Aorta (tissue), 5 donors: ENCODE data around the gene FOXL1. TPM values are rescaled to one million over a fixed set of nuclear protein-coding genes. Genes with fewer than 3 reads are reported as not detected.

Source experiments
- ATAC-seq: fragments of 200-7000 bp; cut with Tn5 transposase; one replicate; pipeline ENCODE4 v1.9.1; 2022; ENCODE audit warnings: moderate library complexity; ENCODE audit not compliant: low FRiP score
- DNase-seq, 2 donors: peaks; one replicate each; pipeline ENCODE4 v3.0.0-alpha.2; 2020
- H3K27ac ChIP-seq, 2 donors: one replicate each; pipeline ENCODE4 v1.5.1; 2013; ENCODE audit warnings: low read length in 2 of 2, mild to moderate bottlenecking in 2 of 2, moderate library complexity in 2 of 2, control low read depth in 1 of 2, inconsistent platforms in 1 of 2, low read depth in 1 of 2
- H3K27me3 ChIP-seq, 2 donors: one replicate each; pipeline ENCODE4 v1.6.1; 2013; ENCODE audit warnings: control low read depth in 1 of 2, low read length in 1 of 2, mild to moderate bottlenecking in 1 of 2, moderate library complexity in 1 of 2; ENCODE audit not compliant: insufficient read depth in 2 of 2, control insufficient read depth in 1 of 2
- H3K36me3 ChIP-seq, 2 donors: one replicate each; pipeline ENCODE4 v1.6.1; 2013; ENCODE audit warnings: control low read depth in 1 of 2, low read length in 1 of 2, mild to moderate bottlenecking in 1 of 2; ENCODE audit not compliant: insufficient read depth in 2 of 2, control insufficient read depth in 1 of 2
- H3K4me1 ChIP-seq, 2 donors: one replicate each; pipeline ENCODE4 v1.6.1; 2013; ENCODE audit warnings: low read length in 2 of 2, control low read depth in 1 of 2, mild to moderate bottlenecking in 1 of 2, moderate library complexity in 1 of 2; ENCODE audit not compliant: insufficient read depth in 2 of 2, control insufficient read depth in 1 of 2
- H3K4me3 ChIP-seq, 2 donors: one replicate each; pipeline ENCODE4 v1.5.1; 2013; ENCODE audit warnings: low read length in 2 of 2, control low read depth in 1 of 2, mild to moderate bottlenecking in 1 of 2
- H3K9me3 ChIP-seq: one replicate; pipeline ENCODE4 v1.6.1; 2013; ENCODE audit warnings: mild to moderate bottlenecking, low read length; ENCODE audit not compliant: control insufficient read depth
- WGBS, 2 donors: extraction: QIAGEN DNeasy Blood & Tissue Kit; methylation state at CpG; one replicate each; pipeline ENCODE4 v1.1.7; 2013; 5-methylcytosine and 5-hydroxymethylcytosine counted together
- intact Hi-C, 2 donors: fragments of 100-400 bp; cut with DNase I; formaldehyde crosslinking; loops; one replicate each; pipeline versions ENCODE4 v1.14.2 to v1.15.0; 2022
- polyA plus RNA-seq, 2 donors: library from polyadenylated mRNA; stranded (reverse); fragments of 200-250 nt; gene quantifications; one replicate each; pipeline ENCODE4 v1.2.3, GENCODE V29; 2013
- total RNA-seq, 2 donors: library from RNA; stranded (reverse); fragmentation: NEBNext Ultra II Directional; extraction: Animal tissue kit (Norgen Biotek cat#: 25700); gene quantifications; one replicate each; pipeline ENCODE4 v1.2.1, GENCODE V29; 2021
- donor health status: healthy with polysubstance abuse.
- donor health status: Bipolar disorder and iron deficiency.
- donor health status: DM: no; HTN: no; CAD: no.
- donor health status: DM: no; HTN: no; CAD: no.
- donor health status: DM: yes; HTN: yes; CAD: no.

The FOXL1 gene
- total and polyA plus RNA-seq, 4 donors, result 4.3 to 34.4 (median 17.9) TPM

DNA sequence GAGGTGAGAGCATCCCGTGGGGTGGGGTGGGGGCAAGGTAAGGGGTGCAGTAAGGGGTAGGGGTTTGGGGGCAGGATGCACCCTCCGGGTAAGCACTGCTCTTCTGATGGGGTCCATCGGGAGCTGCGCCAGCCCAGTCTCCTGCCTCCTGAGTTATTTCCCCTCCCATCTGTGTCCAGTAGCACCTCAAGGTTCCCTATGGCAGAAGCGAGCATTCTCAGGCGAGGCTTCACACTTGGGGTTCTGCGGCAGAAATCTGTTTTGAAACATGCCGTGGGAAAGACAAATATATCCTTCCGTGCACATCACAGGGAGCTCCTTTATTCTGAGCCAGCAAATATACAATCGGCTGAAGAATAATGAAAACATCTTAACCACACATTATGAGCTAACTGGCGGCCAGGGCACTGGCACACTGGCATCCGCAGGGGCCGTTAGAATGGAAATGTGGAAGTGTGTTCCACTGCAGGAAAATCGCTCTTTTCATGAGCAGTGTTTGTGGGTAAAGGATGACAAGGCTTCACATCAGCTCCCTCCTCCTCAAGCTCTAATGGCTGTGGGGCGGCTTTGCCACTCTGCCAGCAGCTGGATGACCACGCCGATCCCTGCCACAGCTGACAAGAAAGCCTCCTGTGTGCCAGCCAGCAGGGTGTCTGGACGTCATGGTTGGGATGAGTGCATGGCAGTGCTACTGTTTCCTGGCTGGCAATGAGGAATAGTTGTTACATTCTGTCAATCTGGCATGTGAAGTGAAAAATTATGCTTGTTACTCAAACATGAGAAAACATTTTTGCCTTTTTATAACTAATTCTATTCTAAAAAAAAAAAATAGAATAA lies 43.4 kb upstream of the FOXL1 start:
- no peak for ATAC-seq
- H3K27ac ChIP-seq, result no peak overlapping the region
- 83 to 86% methylated on average over 18 of the region's 18 CpGs for WGBS, 2 donors
- DNase-seq, result peak in 1 of 2 donors; percentile 38
- H3K27me3 ChIP-seq, result no peaks in the 10 kb centered on the region
- no peak overlapping the region for H3K4me3 ChIP-seq
- H3K9me3 ChIP-seq, result no peaks in the 10 kb centered on the region
- no peaks in the 10 kb centered on the region for H3K4me1 ChIP-seq
- H3K36me3 ChIP-seq, result peaks cover 0 to 6% of the 10 kb centered on the region in 2 donors
- intact Hi-C loops, result no loop called here

DNA sequence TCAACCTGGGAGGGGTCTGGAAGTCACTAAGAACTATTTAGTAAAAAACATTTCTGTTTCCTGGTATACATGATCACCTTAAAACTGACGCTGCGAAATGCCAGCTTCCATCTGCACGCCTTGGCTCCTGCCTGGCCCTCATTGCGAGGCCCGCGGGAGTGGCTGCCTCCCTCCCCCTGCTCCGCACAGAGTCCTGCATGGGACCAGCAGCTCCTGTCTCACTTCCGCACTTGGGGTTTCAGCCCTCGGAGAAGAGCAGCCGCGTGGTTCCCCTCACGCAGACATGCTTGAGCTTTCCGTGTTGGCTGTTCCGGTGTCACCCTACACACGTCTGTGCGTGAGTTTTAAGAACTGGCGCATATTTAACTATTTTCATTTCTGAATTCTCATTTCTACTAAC lies 41.7 kb upstream of the FOXL1 start:
- ATAC-seq (no peak), DNase-seq (peak in 1 of 2 donors; percentile 39)
- H3K27me3 ChIP-seq, result no peaks in the 10 kb centered on the region
- intact Hi-C loops, result no loop called here
- H3K9me3 ChIP-seq, result no peaks in the 10 kb centered on the region
- 95 to 97% methylated on average over 17 of the region's 17 CpGs for WGBS, 2 donors
- peaks cover 0 to 9% of the 10 kb centered on the region in 2 donors for H3K36me3 ChIP-seq
- H3K4me1 ChIP-seq, result no peaks in the 10 kb centered on the region
- no peak overlapping the region for H3K4me3 ChIP-seq
- H3K27ac ChIP-seq, result no peak overlapping the region

DNA sequence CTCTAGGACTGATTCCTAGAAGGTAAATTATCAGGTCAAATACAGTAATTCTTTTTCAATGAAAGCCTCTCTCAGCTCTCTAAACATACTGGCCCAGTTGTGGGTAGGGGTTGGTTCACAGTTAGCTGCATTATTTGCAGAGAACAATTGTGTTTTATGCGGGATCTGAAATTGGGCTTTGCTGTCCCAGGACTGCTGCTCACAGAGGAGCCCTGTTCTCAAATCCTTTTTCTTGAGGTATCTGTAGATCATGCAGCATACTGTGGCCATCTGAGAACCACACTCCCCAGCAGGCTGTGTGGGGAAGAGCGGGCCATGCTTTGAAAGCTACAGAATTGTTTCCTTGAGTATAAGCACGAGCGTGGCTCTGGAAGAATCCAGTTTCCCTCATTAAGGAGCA lies 40.9 kb upstream of the FOXL1 start:
- H3K36me3 ChIP-seq, result peaks cover 0 to 11% of the 10 kb centered on the region in 2 donors
- no peak overlapping the region for H3K4me3 ChIP-seq
- DNase-seq, result no peak
- ATAC-seq, result no peak
- no peaks in the 10 kb centered on the region for H3K27me3 ChIP-seq
- intact Hi-C loops, result no loop called here
- H3K4me1 ChIP-seq, result no peaks in the 10 kb centered on the region
- H3K27ac ChIP-seq, result no peak overlapping the region
- 95 to 97% methylated on average over 4 of the region's 4 CpGs for WGBS, 2 donors
- H3K9me3 ChIP-seq, result no peaks in the 10 kb centered on the region

DNA sequence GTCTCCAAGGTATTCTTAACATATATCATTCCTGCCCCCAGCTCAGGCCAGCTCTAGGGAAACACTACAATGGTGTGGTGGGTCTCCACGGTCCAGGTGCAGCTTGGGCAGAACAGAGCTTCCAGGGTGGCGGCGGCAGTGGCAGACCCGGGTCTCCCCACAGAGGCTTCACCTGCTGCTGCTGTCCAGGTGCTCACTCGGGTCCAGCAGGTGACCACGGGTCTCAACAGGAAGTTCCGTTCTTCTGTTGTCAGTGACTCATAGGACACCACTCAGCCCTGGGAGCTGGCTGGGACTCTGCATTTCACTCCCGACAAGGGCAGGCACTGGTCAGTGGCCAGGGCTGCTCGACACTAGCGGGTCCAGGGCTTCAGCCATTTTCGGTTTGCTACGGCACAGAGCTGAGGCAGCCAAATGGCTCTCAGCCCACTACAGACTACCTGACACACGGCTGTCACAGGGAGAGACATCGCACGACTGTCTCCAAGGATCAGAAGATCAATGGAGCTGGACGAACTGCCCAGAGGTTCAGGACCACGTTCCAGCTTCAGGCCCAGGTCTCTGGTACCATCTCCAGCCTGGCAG lies 40.1 kb upstream of the FOXL1 start:
- Histone ChIP-seq H3K4me3 (no peak overlapping the region), H3K36me3 (peaks cover 0 to 11% of the 10 kb centered on the region in 2 donors), H3K4me1 (no peaks in the 10 kb centered on the region), H3K27ac (no peak overlapping the region), H3K9me3 (no peaks in the 10 kb centered on the region), H3K27me3 (no peaks in the 10 kb centered on the region)
- intact Hi-C loops, result no loop called here
- 91 to 92% methylated on average over 17 of the region's 17 CpGs for WGBS, 2 donors
- no peak for ATAC-seq
- DNase-seq, result peak in 1 of 2 donors; percentile 64

DNA sequence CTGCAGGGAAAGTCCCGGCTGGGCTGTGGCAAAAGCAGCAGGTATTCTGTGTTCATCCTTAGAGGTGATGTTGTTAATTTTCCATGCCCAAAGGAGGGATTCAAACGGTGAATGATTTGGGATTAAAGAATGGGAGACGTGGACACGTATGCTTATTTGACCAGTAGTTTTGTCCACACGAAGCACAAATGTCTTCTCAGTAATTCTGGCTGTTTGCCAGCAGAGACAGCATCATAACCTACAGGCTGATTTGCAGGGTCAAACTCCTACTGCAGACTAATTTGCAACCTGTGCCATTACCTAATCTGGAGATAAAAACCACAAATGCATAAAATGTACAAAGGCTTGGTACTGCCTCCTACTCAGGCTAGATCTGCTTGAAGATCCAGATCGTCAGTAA lies 37.5 kb upstream of the FOXL1 start:
- H3K4me3 ChIP-seq, result no peak overlapping the region
- no peak for ATAC-seq
- no peak overlapping the region for H3K27ac ChIP-seq
- intact Hi-C loops, result no loop called here
- H3K4me1 ChIP-seq, result no peaks in the 10 kb centered on the region
- no peaks in the 10 kb centered on the region for H3K9me3 ChIP-seq
- DNase-seq, result no peak
- H3K36me3 ChIP-seq, result peaks cover 0 to 13% of the 10 kb centered on the region in 2 donors
- no peaks in the 10 kb centered on the region for H3K27me3 ChIP-seq
- 86 to 88% methylated on average over 6 of the region's 6 CpGs for WGBS, 2 donors

DNA sequence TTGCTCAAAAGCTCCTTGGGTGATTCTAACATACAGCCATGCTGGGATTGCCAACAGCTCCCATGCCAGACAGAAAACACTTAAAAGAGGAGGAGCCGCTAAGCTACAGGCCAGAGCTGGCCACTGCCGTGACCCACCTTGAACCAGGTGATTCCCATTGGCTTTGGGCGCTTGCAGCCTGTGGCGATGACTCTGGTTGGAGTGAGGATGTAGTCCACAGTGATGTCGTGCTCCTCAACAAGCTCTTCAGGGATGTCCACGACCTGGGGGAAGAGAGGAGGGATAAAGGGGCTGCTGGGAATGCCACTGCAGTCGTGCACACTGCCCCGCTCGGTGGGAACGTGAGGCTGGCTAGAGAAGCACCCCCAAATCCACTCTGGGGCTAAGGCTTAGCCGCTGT lies 36.8 kb upstream of the FOXL1 start:
- H3K27ac ChIP-seq, result no peak overlapping the region
- no peaks in the 10 kb centered on the region for H3K27me3 ChIP-seq
- H3K36me3 ChIP-seq, result peaks cover 0 to 13% of the 10 kb centered on the region in 2 donors
- intact Hi-C loops, result no loop called here
- no peak for ATAC-seq
- H3K9me3 ChIP-seq, result no peaks in the 10 kb centered on the region
- no peak overlapping the region for H3K4me3 ChIP-seq
- peak in 1 of 2 donors; percentile 45 for DNase-seq
- no peaks in the 10 kb centered on the region for H3K4me1 ChIP-seq
- WGBS, 2 donors, result 92 to 94% methylated on average over 11 of the region's 11 CpGs

DNA sequence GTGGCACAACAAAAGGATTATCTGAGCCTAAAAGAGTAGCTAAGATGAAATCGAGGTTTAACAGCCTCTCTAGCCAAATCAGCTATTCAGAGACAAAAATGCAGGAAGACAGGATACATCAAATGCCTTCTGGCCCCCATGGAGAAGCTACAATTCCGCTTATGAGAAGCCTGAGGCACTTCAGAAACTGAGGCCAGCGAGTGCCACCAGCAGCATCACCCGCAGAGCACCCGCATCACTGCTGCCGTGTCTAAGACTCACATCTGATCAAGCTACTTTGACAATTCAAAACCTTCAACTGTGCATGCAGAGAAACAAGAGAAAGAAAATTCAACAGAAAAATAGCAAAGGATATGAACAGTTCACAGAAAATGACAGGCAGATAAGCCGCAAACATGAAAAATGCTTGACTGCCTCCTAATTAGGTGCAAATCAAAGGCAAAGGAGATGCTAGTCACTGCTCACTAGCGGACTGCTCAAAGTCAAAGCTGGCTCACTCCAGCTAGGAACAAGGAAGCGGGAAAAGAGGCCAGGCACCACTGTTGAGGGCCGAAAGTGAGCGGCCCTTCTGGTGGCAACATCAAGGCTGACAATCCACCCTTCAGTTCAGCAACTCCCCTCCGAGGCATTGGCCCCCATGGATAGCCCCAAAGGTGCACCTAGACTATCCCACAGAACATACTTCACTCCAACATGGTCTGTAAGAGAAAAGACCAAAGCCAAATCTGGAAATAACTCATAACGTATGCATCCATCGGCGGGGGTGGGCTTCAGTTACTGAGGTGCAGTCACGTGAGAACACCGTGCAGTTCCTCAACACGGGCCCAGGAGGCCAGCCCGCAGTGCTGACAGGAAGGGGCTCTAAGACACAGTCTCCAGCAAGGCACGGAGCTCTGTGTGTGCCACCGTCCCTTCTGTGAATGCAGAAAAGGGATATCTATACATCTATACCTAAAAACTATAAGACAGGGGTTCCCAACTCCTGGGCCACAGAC lies 35.3 kb upstream of the FOXL1 start:
- intact Hi-C loops, result no loop called here
- peaks cover 0 to 13% of the 10 kb centered on the region in 2 donors for H3K36me3 ChIP-seq
- no peak overlapping the region for H3K27ac ChIP-seq
- ATAC-seq (no peak), DNase-seq (peak in 1 of 2 donors; percentile 61)
- H3K4me1 ChIP-seq, result no peaks in the 10 kb centered on the region
- H3K27me3 ChIP-seq, result no peaks in the 10 kb centered on the region
- no peak overlapping the region for H3K4me3 ChIP-seq
- 88 to 92% methylated on average over 21 of the region's 21 CpGs for WGBS, 2 donors
- H3K9me3 ChIP-seq, result no peaks in the 10 kb centered on the region

DNA sequence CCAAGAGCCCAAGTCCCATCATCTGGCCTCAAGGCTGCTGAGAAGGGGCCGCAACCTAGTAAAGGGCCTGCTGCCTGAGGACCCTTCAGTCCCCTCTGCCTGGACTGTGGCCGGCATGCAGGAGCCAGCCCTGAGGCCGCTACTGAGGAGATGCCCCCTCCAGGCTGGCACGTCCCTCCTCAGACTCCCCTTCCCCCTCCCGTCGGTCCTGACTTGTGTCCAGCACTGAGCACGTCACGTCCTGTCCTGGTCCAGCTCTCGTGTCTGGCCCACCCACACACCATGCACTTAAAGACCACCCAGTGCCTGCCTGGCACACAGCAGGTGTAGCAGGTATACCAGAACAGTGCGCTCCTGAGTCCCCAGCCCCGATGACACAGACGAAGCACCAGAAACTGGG lies 32.9 kb upstream of the FOXL1 start:
- H3K9me3 ChIP-seq, result no peaks in the 10 kb centered on the region
- no peaks in the 10 kb centered on the region for H3K4me1 ChIP-seq
- DNase-seq (peak in 1 of 2 donors; percentile 68), ATAC-seq (peak; percentile 17)
- 84 to 90% methylated on average over 11 to 12 of the region's 12 CpGs for WGBS, 2 donors
- intact Hi-C loops, result no loop called here
- no peaks in the 10 kb centered on the region for H3K27me3 ChIP-seq
- H3K4me3 ChIP-seq, result no peak overlapping the region
- peaks cover 0 to 7% of the 10 kb centered on the region in 2 donors for H3K36me3 ChIP-seq
- no peak overlapping the region for H3K27ac ChIP-seq
